H1 (cell line): ENCODE measurements around the gene FBXW8. TPM values are rescaled to one million over a fixed set of nuclear protein-coding genes. Genes with fewer than 3 reads are reported as not detected.

ENCODE experiments used
- CTCF ChIA-PET: fragments of 300-600 bp; sonication (Branson Sonifier 250); formaldehyde crosslinking; loops from one replicate; lab custom pipeline; 2021; ENCODE audit not compliant: partially characterized antibody; lab: Charles Lee
- POLR2A ChIA-PET: fragments of 300-600 bp; sonication (Branson Sonifier 250); formaldehyde crosslinking; loops from one replicate; lab custom pipeline; 2021; ENCODE audit warnings: inconsistent platforms; ENCODE audit not compliant: partially characterized antibody; lab: Charles Lee
- DNase-seq, 2 experiments: peaks; one replicate each; pipeline versions ENCODE4 v3.0.0 to v3.0.0-alpha.2; 2010 to 2022; ENCODE audit warnings: low spot score in 2 of 2, low read depth in 1 of 2, mixed read lengths in 1 of 2
- FAIRE-seq: peaks from 2 replicates; lab custom pipeline; 2011; peaks lifted over from hg19 to GRCh38; lab: Jason Lieb, UNC
- H2AFZ ChIP-seq: 2 replicates; pipeline ENCODE4 v1.8.1; 2012; ENCODE audit warnings: low read length, inconsistent platforms
- H2AK5ac ChIP-seq: 2 replicates; pipeline ENCODE4 v1.6.1; 2013; ENCODE audit warnings: low read depth, low read length
- H2BK120ac ChIP-seq: replicated peaks from 2 replicates; pipeline ENCODE3; 2013; ENCODE audit warnings: low read depth, low read length, inconsistent platforms
- H2BK12ac ChIP-seq: 2 replicates; pipeline ENCODE4 v1.6.1; 2013; ENCODE audit warnings: low read depth, low read length
- H2BK15ac ChIP-seq: 2 replicates; pipeline ENCODE4 v1.6.1; 2013; ENCODE audit warnings: low read length
- H2BK20ac ChIP-seq: 2 replicates; pipeline ENCODE4 v1.6.1; 2013; ENCODE audit warnings: low read length
- H2BK5ac ChIP-seq: 2 replicates; pipeline ENCODE4 v1.6.1; 2013; ENCODE audit warnings: low read depth, low read length
- H3K14ac ChIP-seq: 2 replicates; pipeline ENCODE4 v1.6.1; 2013; ENCODE audit warnings: inconsistent platforms; ENCODE audit not compliant: insufficient read length
- H3K18ac ChIP-seq: 2 replicates; pipeline ENCODE4 v1.6.1; 2013; ENCODE audit warnings: low read length; ENCODE audit errors: extremely low read depth
- H3K23ac ChIP-seq: 2 replicates; pipeline ENCODE4 v1.6.1; 2013; ENCODE audit warnings: inconsistent platforms; ENCODE audit not compliant: insufficient read length
- H3K23me2 ChIP-seq: 2 replicates; pipeline ENCODE4 v1.6.1; 2013; ENCODE audit warnings: low read depth, low read length
- H3K27ac ChIP-seq: 2 replicates; pipeline ENCODE4 v1.6.1; 2011; ENCODE audit warnings: low read depth, low read length, inconsistent platforms
- H3K27me3 ChIP-seq, 4 experiments: replicated peaks in 1 of 4; 1 replicate in 1 of 4; 2 replicates in 3 of 4; pipeline versions ENCODE4 v1.6.1 to v1.8.1; 2011 to 2013; ENCODE audit warnings: low read length in 3 of 4, mild to moderate bottlenecking in 3 of 4, inconsistent platforms in 2 of 4, mixed read lengths in 2 of 4, moderate library complexity in 1 of 4; ENCODE audit not compliant: control insufficient read depth in 3 of 4, insufficient read depth in 3 of 4; ENCODE audit errors: extremely low read depth in 1 of 4
- H3K36me3 ChIP-seq, 4 experiments: 2 replicates each; pipeline versions ENCODE4 v1.6.1 to v1.8.1; 2011 to 2013; ENCODE audit warnings: mild to moderate bottlenecking in 4 of 4, low read length in 3 of 4, moderate library complexity in 2 of 4, control low read depth in 1 of 4, inconsistent platforms in 1 of 4; ENCODE audit not compliant: insufficient read depth in 4 of 4, control insufficient read depth in 2 of 4
- H3K4ac ChIP-seq: replicated peaks from 2 replicates; pipeline ENCODE3; 2013; ENCODE audit warnings: low read length, low read depth, mixed read lengths, inconsistent platforms; ENCODE audit not compliant: insufficient read length
- H3K4me1 ChIP-seq, 4 experiments: replicated peaks in 1 of 4; 1 replicate in 1 of 4; 2 replicates in 3 of 4; pipeline versions ENCODE4 v1.6.1 to v1.8.1; 2011 to 2013; ENCODE audit warnings: low read length in 3 of 4, inconsistent platforms in 2 of 4, mixed read lengths in 1 of 4; ENCODE audit not compliant: insufficient read depth in 4 of 4, control insufficient read depth in 3 of 4
- H3K4me2 ChIP-seq, 2 experiments: 2 replicates each; pipeline versions ENCODE4 v1.6.1 to v1.8.1; 2011 to 2013; ENCODE audit warnings: low read depth in 2 of 2, low read length in 2 of 2, control low read depth in 1 of 2, inconsistent platforms in 1 of 2, mild to moderate bottlenecking in 1 of 2; ENCODE audit not compliant: insufficient read depth in 1 of 2
- H3K4me3 ChIP-seq, 4 experiments: fragments of 200-600, 300-600 bp in 1 of 4; sonication (generic), shearing (Covaris generic), sonication (Bioruptor Twin) in 1 of 4; 2 replicates each; pipeline versions ENCODE4 v1.5.1 to v1.8.1; 2011 to 2016; ENCODE audit warnings: low read length in 4 of 4, low read depth in 3 of 4, control low read depth in 2 of 4, inconsistent platforms in 2 of 4, mild to moderate bottlenecking in 2 of 4, mixed read lengths in 1 of 4, moderate library complexity in 1 of 4; ENCODE audit not compliant: insufficient read depth in 2 of 4; ENCODE audit errors: extremely low read depth in 1 of 4
- H3K56ac ChIP-seq: replicated peaks from 2 replicates; pipeline ENCODE3; 2013; ENCODE audit warnings: low read depth, mild to moderate bottlenecking, mixed read lengths, low read length, inconsistent platforms; ENCODE audit not compliant: insufficient read length
- H3K79me1 ChIP-seq: 2 replicates; pipeline ENCODE4 v1.6.1; 2013; ENCODE audit warnings: low read depth, low read length, control low read depth
- H3K79me2 ChIP-seq, 2 experiments: 2 replicates each; pipeline versions ENCODE4 v1.6.1 to v1.8.1; 2012 to 2013; ENCODE audit warnings: low read length in 2 of 2, mild to moderate bottlenecking in 2 of 2, inconsistent platforms in 1 of 2; ENCODE audit not compliant: insufficient read depth in 2 of 2, control insufficient read depth in 1 of 2
- H3K9ac ChIP-seq, 4 experiments: replicated peaks in 1 of 4; 1 replicate in 1 of 4; 2 replicates in 3 of 4; pipeline versions ENCODE4 v1.6.1 to v1.8.1; 2011 to 2013; ENCODE audit warnings: low read depth in 3 of 4, low read length in 3 of 4, control low read depth in 2 of 4, mild to moderate bottlenecking in 2 of 4, moderate library complexity in 2 of 4, inconsistent platforms in 1 of 4; ENCODE audit errors: extremely low read depth in 1 of 4
- H3K9me3 ChIP-seq, 2 experiments: 2 replicates each; pipeline versions ENCODE4 v1.6.1 to v1.8.1; 2012 to 2013; ENCODE audit warnings: mild to moderate bottlenecking in 2 of 2, moderate library complexity in 2 of 2, control low read depth in 1 of 2, inconsistent platforms in 1 of 2, low read depth in 1 of 2, low read length in 1 of 2, mixed read lengths in 1 of 2; ENCODE audit not compliant: insufficient read depth in 2 of 2
- H4K20me1 ChIP-seq, 2 experiments: replicated peaks in 1 of 2; 2 replicates each; pipeline versions ENCODE3 to v1.8.1; 2011 to 2013; ENCODE audit warnings: inconsistent platforms in 2 of 2, low read length in 2 of 2, mild to moderate bottlenecking in 1 of 2; ENCODE audit not compliant: insufficient read depth in 2 of 2, control insufficient read depth in 1 of 2
- H4K5ac ChIP-seq: 2 replicates; pipeline ENCODE4 v1.6.1; 2013; ENCODE audit warnings: low read length, low read depth, mixed read lengths, inconsistent platforms; ENCODE audit not compliant: insufficient read length
- H4K8ac ChIP-seq: 2 replicates; pipeline ENCODE4 v1.8.0; 2013; ENCODE audit warnings: mild to moderate bottlenecking, moderate library complexity, low read length, inconsistent platforms; ENCODE audit not compliant: insufficient read depth; ENCODE audit errors: extremely low read depth
- H4K91ac ChIP-seq: replicated peaks from 2 replicates; pipeline ENCODE3; 2013; ENCODE audit warnings: low read length, mixed read lengths, inconsistent platforms; ENCODE audit not compliant: insufficient read length
- ATF2 ChIP-seq: IDR thresholded peaks from 2 replicates; pipeline ENCODE4 v1.6.1; 2012; ENCODE audit warnings: low read length, inconsistent platforms
- BACH1 ChIP-seq: IDR thresholded peaks from 2 replicates; pipeline ENCODE4 v1.6.1; 2012; ENCODE audit warnings: low read length, improper control_type of control experiment
- CHD1 ChIP-seq: IDR thresholded peaks from 2 replicates; pipeline ENCODE4 v1.6.1; 2012; ENCODE audit warnings: low read depth, low read length, improper control_type of control experiment
- CREB1 ChIP-seq: IDR thresholded peaks from 2 replicates; pipeline ENCODE4 v1.6.1; 2012; ENCODE audit warnings: inconsistent platforms
- EZH2 ChIP-seq: fragments of 200-600 bp; sonication (generic); IDR thresholded peaks from 2 replicates; pipeline ENCODE4 v1.7.1; 2012; ENCODE audit warnings: low read depth, mild to moderate bottlenecking, moderate library complexity, low read length, inconsistent platforms; ENCODE audit not compliant: severe bottlenecking
- MAX ChIP-seq: IDR thresholded peaks from 2 replicates; pipeline ENCODE4 v1.6.1; 2012; ENCODE audit warnings: inconsistent platforms
- POU5F1 ChIP-seq: IDR thresholded peaks from 2 replicates; pipeline ENCODE4 v1.6.1; 2011; ENCODE audit warnings: low read depth, mild to moderate bottlenecking, low read length, moderate library complexity
- RBBP5 ChIP-seq: IDR thresholded peaks from 2 replicates; pipeline ENCODE4 v1.7.1; 2012; ENCODE audit warnings: low read depth, mild to moderate bottlenecking, inconsistent platforms, low read length, moderate library complexity, borderline replicate concordance
- RNF2 ChIP-seq: fragments of 200-900, 300-1000 bp; sonication (generic); IDR thresholded peaks from 2 replicates; pipeline ENCODE4 v1.7.1; 2016; ENCODE audit warnings: borderline replicate concordance, low read depth, mild to moderate bottlenecking, antibody characterized with exemption, low read length; ENCODE audit not compliant: poor library complexity, severe bottlenecking; ENCODE audit errors: missing control alignments
- SP4 ChIP-seq: IDR thresholded peaks from 2 replicates; pipeline ENCODE4 v1.6.1; 2012; ENCODE audit warnings: low read length, inconsistent platforms
- TAF7 ChIP-seq: optimal IDR thresholded peaks from 2 replicates; pipeline ENCODE3; 2011; ENCODE audit warnings: low read depth, mild to moderate bottlenecking, inconsistent platforms, low read length, moderate library complexity, borderline replicate concordance
- WGBS, 2 experiments: shearing (Covaris generic) in 1 of 2; methylation state at CpG; one replicate each; pipeline versions ENCODE4 v1.1.6 to v1.1.7; 2013 to 2015; ENCODE audit warnings: low lambda C conversion rate in 2 of 2, mixed read lengths in 2 of 2, inconsistent platforms in 1 of 2, low coverage in 1 of 2, missing lambda C conversion rate in 1 of 2; ENCODE audit not compliant: insufficient replicate concordance in 2 of 2, insufficient coverage in 1 of 2, insufficient read length in 1 of 2; ENCODE audit errors: extremely low coverage in 1 of 2, missing lambda C conversion rate in 1 of 2; 5-methylcytosine and 5-hydroxymethylcytosine counted together
- polyA plus RNA-seq, 7 experiments: library from polyadenylated mRNA; depleted of rRNA in 3 of 7; stranded (reverse) in 5 of 7; unstranded in 2 of 7; fragments of >200 nt in 5 of 7; fragments of 200-250 nt in 2 of 7; gene quantifications; 1 replicate in 5 of 7; 2 replicates in 1 of 7; 4 replicates in 1 of 7; pipeline versions ENCODE4 v1.2.1 to v1.2.3, GENCODE V29; 2011 to 2013; ENCODE audit warnings: missing spikeins in 2 of 7, mixed read lengths in 2 of 7
- total RNA-seq: library from RNA; stranded (reverse); fragmentation: NEBNext Ultra II Directional; extraction: Animal tissue kit (Norgen Biotek cat#: 25700); gene quantifications from 2 replicates; pipeline ENCODE4 v1.2.1, GENCODE V29; 2021

FBXW8 gene
- total and polyA plus RNA-seq, 2 of the 8 experiments (the other 6 are each of a cell fraction or from before 2014, with no cell fraction given) = 15.8 to 16.0 TPM

GRCh38 chr12:116971222-116971621 is 60.5 kb downstream of the FBXW8 start:
- DNase-seq = no peak
- Histone ChIP-seq H3K4me3 (no peak overlapping the region), H3K23ac (no peak overlapping the region), H3K27me3 (no peaks in the 10 kb centered on the region), H2BK5ac (no peak overlapping the region), H4K5ac (no peak overlapping the region), H4K8ac (no peak overlapping the region), H4K20me1 (peaks cover 0 to 1% of the 10 kb centered on the region in 2 experiments), H2AK5ac (no peak overlapping the region), H2BK20ac (no peak overlapping the region), H3K23me2 (no peaks in the 10 kb centered on the region), H2AFZ (no peak overlapping the region), H3K14ac (no peak overlapping the region)
- CTCF ChIA-PET = interaction anchor here (0.7 to 1.1 kb wide), 2 partner anchors 57 to 148 kb away, joined by 3 read pairs; no protein-coding TSS in a partner anchor
- TF ChIP-seq BACH1 = no peak
- no peak for TF ChIP-seq CREB1
- TF ChIP-seq ATF2 = no peak
- TF ChIP-seq TAF7 = no peak
- TF ChIP-seq EZH2 = no peak
- TF ChIP-seq MAX = no peak
- TF ChIP-seq CHD1 = no peak
- no peak for TF ChIP-seq RBBP5
- TF ChIP-seq POU5F1 = no peak
- TF ChIP-seq RNF2 = no peak
- no peak for TF ChIP-seq SP4
- TF ChIP-seq, all 59 proteins: peak for 0
- Histone ChIP-seq H3K9me3 (no peaks in the 10 kb centered on the region), H3K79me2 (no peaks in the 10 kb centered on the region), H4K91ac (no peak overlapping the region), H3K79me1 (no peaks in the 10 kb centered on the region), H3K4me2 (no peak overlapping the region), H3K4me1 (no peaks in the 10 kb centered on the region), H3K18ac (no peak overlapping the region), H3K27ac (no peak overlapping the region), H2BK120ac (no peak overlapping the region), H3K4ac (no peak overlapping the region), H2BK15ac (no peak overlapping the region), H3K56ac (no peak overlapping the region), H3K36me3 (peaks cover 0 to 6% (median 3%) of the 10 kb centered on the region in 4 experiments; a peak in 3 of 8 replicates), H2BK12ac (no peak overlapping the region), H3K9ac (no peak overlapping the region)
- no peak for FAIRE-seq
- WGBS, 2 experiments = 91% methylated on average over 4 of the region's 4 CpGs; no CpG with 5 or more reads in 1 of the 2 experiments
- POLR2A ChIA-PET = no interaction called here
